K562 (cell line): ENCODE measurements around the gene COLEC12. TPM values are rescaled to one million over a fixed set of nuclear protein-coding genes. Genes with fewer than 3 reads are reported as not detected.

Source experiments
- ADNP ChIP-seq: fragments of 200-800 bp; sonication (Bioruptor generic); IDR thresholded peaks from 2 replicates; pipeline ENCODE4 v1.6.1; 2016; ENCODE audit warnings: missing genetic modification characterization, missing compliant biosample characterization
- BCOR ChIP-seq: fragments of 450-650 bp; IDR thresholded peaks from 2 replicates; pipeline ENCODE4 v1.6.1; 2016
- FOXM1 ChIP-seq, 2 experiments: fragments of 450-650 bp in 1 of 2; sonication (generic) in 1 of 2; formaldehyde crosslinking in 1 of 2; IDR thresholded peaks; 2 replicates each; pipeline versions ENCODE4 v1.6.1 to v1.9.0; 2017 to 2022; ENCODE audit warnings: low read depth in 2 of 2, mild to moderate bottlenecking in 2 of 2, missing genetic modification reagents in 1 of 2, moderate library complexity in 1 of 2
- KLF10 ChIP-seq: fragments of 250-450 bp; sonication (Bioruptor Pico); IDR thresholded peaks from 2 replicates; pipeline ENCODE4 v1.6.1; 2021; ENCODE audit warnings: matching md5 sums
- RBM25 ChIP-seq: fragments of 200-400 bp; formaldehyde crosslinking; IDR thresholded peaks from 2 replicates; pipeline ENCODE4 v1.6.1; 2018; ENCODE audit warnings: low read length, low read depth, moderate library complexity; ENCODE audit not compliant: severe bottlenecking
- ZBTB40 ChIP-seq, 2 experiments: fragments of 450-650 bp in 1 of 2; sonication (generic) in 1 of 2; formaldehyde crosslinking in 1 of 2; IDR thresholded peaks; 2 replicates each; pipeline versions ENCODE4 v1.7.1 to v1.9.0; 2016 to 2022; ENCODE audit warnings: inconsistent platforms in 1 of 2, mild to moderate bottlenecking in 1 of 2, missing genetic modification reagents in 1 of 2
- ZNF668 ChIP-seq: fragments of 250-450 bp; sonication (Bioruptor Pico); IDR thresholded peaks from 2 replicates; pipeline ENCODE4 v1.8.0; 2022; ENCODE audit warnings: mild to moderate bottlenecking, inconsistent platforms
- ZNF780A ChIP-seq: fragments of 250-450 bp; sonication (Bioruptor Pico); IDR thresholded peaks from 2 replicates; pipeline ENCODE4 v1.5.0; 2021; ENCODE audit warnings: mild to moderate bottlenecking
- polyA plus RNA-seq, 8 experiments: library from polyadenylated mRNA; depleted of rRNA in 4 of 8; stranded (reverse) in 5 of 8; unstranded in 3 of 8; fragments of >200 nt; fragmentation: Nextera tagmentation in 2 of 8; fragmentation: Illumina TruSeq in 1 of 8; extraction: Ambion mirVana in 2 of 8; extraction: Trizol in 1 of 8; gene quantifications; 2 replicates each; pipeline versions ENCODE4 v1.2.1 to v1.2.3, GENCODE V29; 2011 to 2014; ENCODE audit warnings: inconsistent platforms in 1 of 8, missing spikeins in 1 of 8
- total RNA-seq, 7 experiments: library from RNA; depleted of rRNA in 6 of 7; stranded (reverse); fragments of >200 nt in 6 of 7; fragmentation: Illumina TruSeq in 2 of 7; extraction: Trizol in 2 of 7; gene quantifications; 2 replicates each; pipeline versions ENCODE4 v1.2.1 to v1.2.3, GENCODE V29; 2011 to 2021; ENCODE audit warnings: low replicate concordance in 1 of 7

Gene COLEC12
- total and polyA plus RNA-seq, 9 of the 15 experiments (the other 6 are each of a cell fraction or from before 2014, with no cell fraction given): 0.04 TPM; not detected in 8

GRCh38 chr18:273525-273924, 227.0 kb downstream of the COLEC12 start (continued):
- no peak for TF ChIP-seq ZBTB40 (IDR thresholded peaks at IDR 0.05)
- no peak for TF ChIP-seq ZBTB40 (CRISPR knock-in tag; IDR thresholded peaks at IDR 0.05)
- no peak for TF ChIP-seq ZNF780A (CRISPR knock-in tag)
- no peak for TF ChIP-seq ZNF668 (CRISPR knock-in tag)
- TF ChIP-seq FOXM1 (IDR thresholded peaks at IDR 0.05; ENCODE audit: low read depth): no peak
- no peak for TF ChIP-seq FOXM1 (CRISPR knock-in tag; IDR thresholded peaks at IDR 0.05; ENCODE audit: low read depth)
- peak; percentile 63; the same call in 1 of the 2 replicates for TF ChIP-seq BCOR
- peak; percentile 65; the same call in 1 of the 2 replicates for TF ChIP-seq ADNP (tag)
- TF ChIP-seq RBM25: peak; percentile 85
- no peak for TF ChIP-seq KLF10
